Measurements from ENCODE around the gene PKP1. TPM values are rescaled to one million over a fixed set of nuclear protein-coding genes. Genes with fewer than 3 reads are reported as not detected.

Gene PKP1
- total and polyA plus RNA-seq, 2 experiments from 2014 or later = 0.19 to 0.83 TPM

DNA sequence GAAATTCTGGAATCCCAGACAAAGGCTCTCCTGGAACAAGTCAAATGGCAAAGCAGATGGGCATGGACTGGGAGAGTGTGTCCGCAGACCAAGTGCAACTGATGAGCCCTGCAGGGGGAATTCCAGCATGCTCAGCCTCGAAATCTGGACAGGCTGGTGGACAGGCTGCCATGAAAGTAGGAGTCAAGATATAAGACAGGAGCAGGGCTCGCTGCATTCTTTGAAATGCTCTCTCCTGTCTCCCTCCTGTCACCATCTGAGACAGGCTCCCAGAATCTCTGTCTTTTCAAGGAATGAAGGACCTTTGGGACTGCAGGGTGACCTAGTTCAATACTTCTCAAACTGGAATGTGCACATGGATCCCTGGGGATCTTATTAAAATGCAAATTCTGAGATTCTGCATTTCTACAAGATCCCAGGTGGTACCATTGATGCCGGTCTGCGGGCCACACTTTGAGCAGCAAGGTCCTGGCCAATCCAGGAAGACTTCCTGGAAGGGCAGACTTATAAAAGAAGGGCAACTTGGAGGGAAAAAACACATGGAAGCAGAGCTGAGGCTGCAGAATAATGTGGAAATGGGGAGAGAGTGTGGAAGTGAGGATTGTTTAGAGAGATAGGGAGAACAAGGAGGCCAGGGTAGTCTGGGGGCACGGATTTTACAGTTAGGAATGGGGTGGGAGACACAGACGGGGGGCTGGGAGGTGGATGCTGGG is 64.3 kb downstream of the PKP1 start:
- Histone ChIP-seq H3K36me3 (ENCODE audit: insufficient read depth) (no peaks in the 10 kb centered on the region), H2AFZ (peak overlapping the region; percentile 70), H3K4me2 (peak overlapping the region; percentile 73), H3K9me2 (ENCODE audit: insufficient read depth) (peaks cover 6% of the 10 kb centered on the region; the same call in 1 of the 2 replicates), H3K27me3 (ENCODE audit: insufficient read depth) (no peaks in the 10 kb centered on the region), H3K4me3 (peak overlapping the region; percentile 31; the same call in 1 of the 2 replicates), H3K79me2 (replicated peaks; ENCODE audit: insufficient read depth) (no peaks in the 10 kb centered on the region), H4K20me1 (replicated peaks; ENCODE audit: insufficient read depth) (no peaks in the 10 kb centered on the region), H3F3A (replicated peaks; ENCODE audit: low read depth) (peaks cover 4% of the 10 kb centered on the region; the same call in 1 of the 2 replicates), H3K4me1 (ENCODE audit: insufficient read depth) (peaks cover 19% of the 10 kb centered on the region), H3K27ac (ENCODE audit: low read depth) (peak overlapping the region; percentile 85)
- Mint-ChIP-seq H3K4me3 (peak overlapping the region; percentile 19; the same call in 2 of the 3 replicates), H3K27ac (peak overlapping the region; percentile 70; the same call in 1 of the 2 replicates), H3K27me3 (ENCODE audit: insufficient read depth, low read depth, poor library complexity) (peaks cover 10% of the 10 kb centered on the region), H3K4me1 (peaks cover 37% of the 10 kb centered on the region), H3K36me3 (ENCODE audit: low read depth) (no peaks in the 10 kb centered on the region), H3K9me3 (no peaks in the 10 kb centered on the region; the same call in 2 of the 3 replicates)
- peak; percentile 67 for ATAC-seq
- TF ChIP-seq STAT1 (IDR thresholded peaks at IDR 0.05; ENCODE audit: unreplicated experiment) (no peak), CREB1 (CRISPR knock-in tag; IDR thresholded peaks at IDR 0.05; ENCODE audit: low read depth) (no peak), NANOG (IDR thresholded peaks at IDR 0.05; ENCODE audit: borderline replicate concordance) (0 out of 2 replicates have a peak, but pooled peaks have one; percentile 13)
- TF ChIP-seq, protein P1, sequence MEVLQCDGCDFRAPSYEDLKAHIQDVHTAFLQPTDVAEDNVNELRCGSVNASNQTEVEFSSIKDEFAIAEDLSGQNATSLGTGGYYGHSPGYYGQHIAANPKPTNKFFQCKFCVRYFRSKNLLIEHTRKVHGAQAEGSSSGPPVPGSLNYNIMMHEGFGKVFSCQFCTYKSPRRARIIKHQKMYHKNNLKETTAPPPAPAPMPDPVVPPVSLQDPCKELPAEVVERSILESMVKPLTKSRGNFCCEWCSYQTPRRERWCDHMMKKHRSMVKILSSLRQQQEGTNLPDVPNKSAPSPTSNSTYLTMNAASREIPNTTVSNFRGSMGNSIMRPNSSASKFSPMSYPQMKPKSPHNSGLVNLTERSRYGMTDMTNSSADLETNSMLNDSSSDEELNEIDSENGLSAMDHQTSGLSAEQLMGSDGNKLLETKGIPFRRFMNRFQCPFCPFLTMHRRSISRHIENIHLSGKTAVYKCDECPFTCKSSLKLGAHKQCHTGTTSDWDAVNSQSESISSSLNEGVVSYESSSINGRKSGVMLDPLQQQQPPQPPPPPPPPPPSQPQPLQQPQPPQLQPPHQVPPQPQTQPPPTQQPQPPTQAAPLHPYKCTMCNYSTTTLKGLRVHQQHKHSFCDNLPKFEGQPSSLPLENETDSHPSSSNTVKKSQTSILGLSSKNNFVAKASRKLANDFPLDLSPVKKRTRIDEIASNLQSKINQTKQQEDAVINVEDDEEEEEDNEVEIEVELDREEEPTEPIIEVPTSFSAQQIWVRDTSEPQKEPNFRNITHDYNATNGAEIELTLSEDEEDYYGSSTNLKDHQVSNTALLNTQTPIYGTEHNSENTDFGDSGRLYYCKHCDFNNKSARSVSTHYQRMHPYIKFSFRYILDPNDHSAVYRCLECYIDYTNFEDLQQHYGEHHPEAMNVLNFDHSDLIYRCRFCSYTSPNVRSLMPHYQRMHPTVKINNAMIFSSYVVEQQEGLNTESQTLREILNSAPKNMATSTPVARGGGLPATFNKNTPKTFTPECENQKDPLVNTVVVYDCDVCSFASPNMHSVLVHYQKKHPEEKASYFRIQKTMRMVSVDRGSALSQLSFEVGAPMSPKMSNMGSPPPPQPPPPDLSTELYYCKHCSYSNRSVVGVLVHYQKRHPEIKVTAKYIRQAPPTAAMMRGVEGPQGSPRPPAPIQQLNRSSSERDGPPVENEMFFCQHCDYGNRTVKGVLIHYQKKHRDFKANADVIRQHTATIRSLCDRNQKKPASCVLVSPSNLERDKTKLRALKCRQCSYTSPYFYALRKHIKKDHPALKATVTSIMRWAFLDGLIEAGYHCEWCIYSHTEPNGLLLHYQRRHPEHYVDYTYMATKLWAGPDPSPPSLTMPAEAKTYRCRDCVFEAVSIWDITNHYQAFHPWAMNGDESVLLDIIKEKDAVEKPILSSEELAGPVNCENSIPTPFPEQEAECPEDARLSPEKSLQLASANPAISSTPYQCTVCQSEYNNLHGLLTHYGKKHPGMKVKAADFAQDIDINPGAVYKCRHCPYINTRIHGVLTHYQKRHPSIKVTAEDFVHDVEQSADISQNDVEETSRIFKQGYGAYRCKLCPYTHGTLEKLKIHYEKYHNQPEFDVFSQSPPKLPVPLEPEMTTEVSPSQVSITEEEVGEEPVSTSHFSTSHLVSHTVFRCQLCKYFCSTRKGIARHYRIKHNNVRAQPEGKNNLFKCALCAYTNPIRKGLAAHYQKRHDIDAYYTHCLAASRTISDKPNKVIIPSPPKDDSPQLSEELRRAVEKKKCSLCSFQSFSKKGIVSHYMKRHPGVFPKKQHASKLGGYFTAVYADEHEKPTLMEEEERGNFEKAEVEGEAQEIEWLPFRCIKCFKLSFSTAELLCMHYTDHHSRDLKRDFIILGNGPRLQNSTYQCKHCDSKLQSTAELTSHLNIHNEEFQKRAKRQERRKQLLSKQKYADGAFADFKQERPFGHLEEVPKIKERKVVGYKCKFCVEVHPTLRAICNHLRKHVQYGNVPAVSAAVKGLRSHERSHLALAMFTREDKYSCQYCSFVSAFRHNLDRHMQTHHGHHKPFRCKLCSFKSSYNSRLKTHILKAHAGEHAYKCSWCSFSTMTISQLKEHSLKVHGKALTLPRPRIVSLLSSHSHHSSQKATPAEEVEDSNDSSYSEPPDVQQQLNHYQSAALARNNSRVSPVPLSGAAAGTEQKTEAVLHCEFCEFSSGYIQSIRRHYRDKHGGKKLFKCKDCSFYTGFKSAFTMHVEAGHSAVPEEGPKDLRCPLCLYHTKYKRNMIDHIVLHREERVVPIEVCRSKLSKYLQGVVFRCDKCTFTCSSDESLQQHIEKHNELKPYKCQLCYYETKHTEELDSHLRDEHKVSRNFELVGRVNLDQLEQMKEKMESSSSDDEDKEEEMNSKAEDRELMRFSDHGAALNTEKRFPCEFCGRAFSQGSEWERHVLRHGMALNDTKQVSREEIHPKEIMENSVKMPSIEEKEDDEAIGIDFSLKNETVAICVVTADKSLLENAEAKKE (CRISPR knock-in tag; IDR thresholded peaks at IDR 0.05) = 0 out of 2 replicates have a peak, but pooled peaks have one; percentile 2
- TF ChIP-seq, protein P2, sequence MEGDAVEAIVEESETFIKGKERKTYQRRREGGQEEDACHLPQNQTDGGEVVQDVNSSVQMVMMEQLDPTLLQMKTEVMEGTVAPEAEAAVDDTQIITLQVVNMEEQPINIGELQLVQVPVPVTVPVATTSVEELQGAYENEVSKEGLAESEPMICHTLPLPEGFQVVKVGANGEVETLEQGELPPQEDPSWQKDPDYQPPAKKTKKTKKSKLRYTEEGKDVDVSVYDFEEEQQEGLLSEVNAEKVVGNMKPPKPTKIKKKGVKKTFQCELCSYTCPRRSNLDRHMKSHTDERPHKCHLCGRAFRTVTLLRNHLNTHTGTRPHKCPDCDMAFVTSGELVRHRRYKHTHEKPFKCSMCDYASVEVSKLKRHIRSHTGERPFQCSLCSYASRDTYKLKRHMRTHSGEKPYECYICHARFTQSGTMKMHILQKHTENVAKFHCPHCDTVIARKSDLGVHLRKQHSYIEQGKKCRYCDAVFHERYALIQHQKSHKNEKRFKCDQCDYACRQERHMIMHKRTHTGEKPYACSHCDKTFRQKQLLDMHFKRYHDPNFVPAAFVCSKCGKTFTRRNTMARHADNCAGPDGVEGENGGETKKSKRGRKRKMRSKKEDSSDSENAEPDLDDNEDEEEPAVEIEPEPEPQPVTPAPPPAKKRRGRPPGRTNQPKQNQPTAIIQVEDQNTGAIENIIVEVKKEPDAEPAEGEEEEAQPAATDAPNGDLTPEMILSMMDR (conservative IDR thresholded peaks at IDR 0.05; ENCODE audit: low read depth in 2 of 2) = no peak
- DNase-seq (ENCODE audit: low spot score) = peak; percentile 53
